HG02884 (cell line): ENCODE measurements around the gene NIPAL1.

Source experiments
- ATAC-seq: cut with Tn5 transposase; IDR thresholded peaks from one replicate; pipeline ENCODE4 v1.9.1; 2021; ENCODE audit warnings: mild to moderate bottlenecking, moderate library complexity; ENCODE audit not compliant: unreplicated experiment

The NIPAL1 gene

GRCh38 chr4:48058617-48059530, 42.3 kb downstream of the NIPAL1 start:
- ATAC-seq, result no peak

GRCh38 chr4:48064349-48064748, 47.8 kb downstream of the NIPAL1 start:
- peak; percentile 66 for ATAC-seq

GRCh38 chr4:48065587-48066052, 49.0 kb downstream of the NIPAL1 start:
- ATAC-seq, result peak; percentile 68

- ATAC-seq, result no peak
Measured at GRCh38 chr4:48067536-48067935, 51.0 kb downstream of the NIPAL1 start.

- no peak for ATAC-seq
Measured at GRCh38 chr4:48068182-48068581, 51.6 kb downstream of the NIPAL1 start.

- ATAC-seq, result no peak
Measured at GRCh38 chr4:48069026-48069425, 52.5 kb downstream of the NIPAL1 start.

- no peak for ATAC-seq
Measured at GRCh38 chr4:48071191-48071590, 54.6 kb downstream of the NIPAL1 start.

GRCh38 chr4:48073567-48074103, 57.1 kb downstream of the NIPAL1 start:
- no peak for ATAC-seq

- no peak for ATAC-seq
Measured at GRCh38 chr4:48074657-48075056, 58.1 kb downstream of the NIPAL1 start.

- no peak for ATAC-seq
Measured at GRCh38 chr4:48078425-48078824, 61.9 kb downstream of the NIPAL1 start.

- ATAC-seq, result no peak
Measured at GRCh38 chr4:48078862-48079655, 62.5 kb downstream of the NIPAL1 start.

- no peak for ATAC-seq
Measured at GRCh38 chr4:48079972-48080391, 63.4 kb downstream of the NIPAL1 start.

GRCh38 chr4:48081196-48081595, 64.6 kb downstream of the NIPAL1 start:
- ATAC-seq, result no peak

GRCh38 chr4:48082956-48083355, 66.4 kb downstream of the NIPAL1 start:
- ATAC-seq, result no peak

GRCh38 chr4:48085821-48086589, 69.4 kb downstream of the NIPAL1 start:
- no peak for ATAC-seq
